IMR-90 (cell line): ENCODE results near the gene ALPP. TPM values are rescaled to one million over a fixed set of nuclear protein-coding genes. Genes with fewer than 3 reads are reported as not detected.

Source experiments
- ATAC-seq: fragments of 200-7000 bp; cut with Tn5 transposase; 2 replicates; pipeline ENCODE4 v1.9.1; 2020; ENCODE audit warnings: low read depth, mild to moderate bottlenecking, moderate library complexity
- BruUV-seq: library from RNA; stranded (reverse); fragments of 400-500 nt; replicated peaks from 2 replicates; lab custom pipeline; 2021; lab: Mats Ljungman, UMichigan
- CTCF ChIA-PET: fragments of 300-600 bp; formaldehyde crosslinking; extraction: SDS; loops from one replicate; lab custom pipeline; 2021; ENCODE audit warnings: antibody characterized with exemption; lab: Yijun Ruan, JAX
- POLR2A ChIA-PET: fragments of 300-600 bp; sonication (Branson Sonifier 250); formaldehyde crosslinking; loops from one replicate; lab custom pipeline; 2022; ENCODE audit warnings: antibody characterized with exemption; ENCODE audit not compliant: unreplicated experiment; lab: Charles Lee
- DNase-seq: peaks from one replicate; pipeline ENCODE4 v3.0.0; 2013
- H2AFZ ChIP-seq: replicated peaks from 2 replicates; pipeline ENCODE3; 2013; ENCODE audit warnings: low read length, mild to moderate bottlenecking; ENCODE audit not compliant: poor library complexity
- H2AK5ac ChIP-seq: 2 replicates; pipeline ENCODE4 v1.6.1; 2013; ENCODE audit warnings: low read depth, low read length, inconsistent platforms
- H2AK9ac ChIP-seq: replicated peaks from 2 replicates; pipeline ENCODE3; 2013; ENCODE audit warnings: mild to moderate bottlenecking, low read depth, low read length, moderate library complexity; ENCODE audit not compliant: poor library complexity
- H2BK120ac ChIP-seq: 2 replicates; pipeline ENCODE4 v1.6.1; 2013; ENCODE audit warnings: low read depth, low read length, inconsistent platforms
- H2BK15ac ChIP-seq: 3 replicates; pipeline ENCODE4 v1.6.1; 2013; ENCODE audit warnings: low read depth, low read length, inconsistent platforms
- H2BK20ac ChIP-seq: 2 replicates; pipeline ENCODE4 v1.6.1; 2013; ENCODE audit warnings: low read depth, mild to moderate bottlenecking, inconsistent platforms, low read length, moderate library complexity
- H2BK5ac ChIP-seq: 2 replicates; pipeline ENCODE4 v1.6.1; 2013; ENCODE audit warnings: mild to moderate bottlenecking, low read depth, low read length, inconsistent platforms; ENCODE audit not compliant: poor library complexity, severe bottlenecking
- H3K14ac ChIP-seq: replicated peaks from 2 replicates; pipeline ENCODE4 v1.6.1; 2013; ENCODE audit warnings: low read depth, low read length, inconsistent platforms
- H3K18ac ChIP-seq: 2 replicates; pipeline ENCODE4 v1.6.1; 2013; ENCODE audit warnings: low read depth, low read length, control low read depth
- H3K23ac ChIP-seq: 2 replicates; pipeline ENCODE4 v1.6.1; 2013; ENCODE audit warnings: low read depth, low read length, inconsistent platforms
- H3K27ac ChIP-seq: 2 replicates; pipeline ENCODE4 v1.5.1; 2013; ENCODE audit warnings: mild to moderate bottlenecking, control low read depth, low read length; ENCODE audit not compliant: insufficient read depth
- H3K27me3 ChIP-seq: 2 replicates; pipeline ENCODE4 v1.6.1; 2013; ENCODE audit warnings: low read length; ENCODE audit not compliant: control insufficient read depth, insufficient read depth
- H3K36me3 ChIP-seq: 2 replicates; pipeline ENCODE4 v1.6.1; 2013; ENCODE audit warnings: low read length, mixed read lengths; ENCODE audit not compliant: control insufficient read depth, insufficient read depth
- H3K4ac ChIP-seq: 2 replicates; pipeline ENCODE4 v1.6.1; 2013; ENCODE audit warnings: low read depth, low read length, inconsistent platforms
- H3K4me1 ChIP-seq: 2 replicates; pipeline ENCODE4 v1.6.1; 2013; ENCODE audit warnings: low read length, mixed read lengths; ENCODE audit not compliant: control insufficient read depth, insufficient read depth
- H3K4me2 ChIP-seq: 2 replicates; pipeline ENCODE4 v1.6.1; 2013; ENCODE audit warnings: low read depth, mild to moderate bottlenecking, control low read depth, low read length, moderate library complexity
- H3K4me3 ChIP-seq: 2 replicates; pipeline ENCODE4 v1.5.1; 2013; ENCODE audit warnings: low read depth, mild to moderate bottlenecking, control low read depth, low read length, moderate library complexity; ENCODE audit not compliant: insufficient read depth
- H3K56ac ChIP-seq: 2 replicates; pipeline ENCODE4 v1.6.1; 2013; ENCODE audit warnings: low read length, inconsistent platforms; ENCODE audit not compliant: insufficient read depth; ENCODE audit errors: extremely low read depth
- H3K79me1 ChIP-seq, 2 experiments: 2 replicates each; pipeline ENCODE4 v1.6.1; 2013; ENCODE audit warnings: low read length in 2 of 2, inconsistent platforms in 1 of 2, low read depth in 1 of 2
- H3K9ac ChIP-seq: 2 replicates; pipeline ENCODE4 v1.6.1; 2013; ENCODE audit warnings: low read depth, low read length, control low read depth
- H3K9me1 ChIP-seq: 2 replicates; pipeline ENCODE4 v1.6.1; 2013; ENCODE audit warnings: low read length, inconsistent platforms; ENCODE audit not compliant: insufficient read depth
- H3K9me3 ChIP-seq: 2 replicates; pipeline ENCODE4 v1.6.1; 2013; ENCODE audit warnings: low read length; ENCODE audit not compliant: control insufficient read depth, insufficient read depth
- H4K20me1 ChIP-seq: 2 replicates; pipeline ENCODE4 v1.6.1; 2013; ENCODE audit warnings: low read length, inconsistent platforms; ENCODE audit not compliant: insufficient read depth
- H4K5ac ChIP-seq: 2 replicates; pipeline ENCODE4 v1.6.1; 2013; ENCODE audit warnings: mild to moderate bottlenecking, low read depth, low read length, control low read depth
- H4K8ac ChIP-seq, 2 experiments: 2 replicates each; pipeline ENCODE4 v1.6.1; 2013; ENCODE audit warnings: low read depth in 2 of 2, low read length in 2 of 2, control low read depth in 1 of 2, inconsistent platforms in 1 of 2
- H4K91ac ChIP-seq: 2 replicates; pipeline ENCODE4 v1.6.1; 2013; ENCODE audit warnings: low read depth, low read length, inconsistent platforms; ENCODE audit not compliant: insufficient read depth
- CTCF ChIP-seq: conservative IDR thresholded peaks from 2 replicates; pipeline ENCODE4 v1.5.1; 2012; ENCODE audit warnings: mild to moderate bottlenecking, low read depth, low read length, improper control_type of control experiment
- WGBS, 2 experiments: methylation state at CpG; one replicate each; pipeline versions ENCODE4 v1.1.5 to v1.1.7; 2013; ENCODE audit warnings: missing lambda C conversion rate in 2 of 2; ENCODE audit not compliant: insufficient read length in 1 of 2; ENCODE audit errors: extremely low coverage in 2 of 2; 5-methylcytosine and 5-hydroxymethylcytosine counted together
- dilution Hi-C: fragments of 300-500 bp; cut with HindIII; formaldehyde crosslinking; loops from one replicate; pipeline ENCODE4 v1.14.3; 2018; ENCODE audit warnings: low sequenced_read_pairs; ENCODE audit not compliant: unreplicated experiment
- in situ Hi-C: fragments of 300-500 bp; cut with MboI; formaldehyde crosslinking; loops from 3 replicates; pipeline ENCODE4 v1.14.3; 2019; ENCODE audit warnings: low sequenced_read_pairs, inconsistent platforms, mixed read lengths
- intact Hi-C: fragments of 100-400 bp; cut with micrococcal nuclease; formaldehyde crosslinking; loops from 2 replicates; pipeline ENCODE4 v1.10.0; 2022
- polyA plus RNA-seq, 3 experiments: library from polyadenylated mRNA; depleted of rRNA; stranded (reverse); fragments of >200 nt; gene quantifications; 2 replicates each; pipeline ENCODE4 v1.2.3, GENCODE V29; 2012; ENCODE audit warnings: low replicate concordance in 1 of 3
- total RNA-seq: library from RNA; depleted of rRNA; stranded (reverse); fragments of >200 nt; gene quantifications from 2 replicates; pipeline ENCODE4 v1.2.3, GENCODE V29; 2012

Gene ALPP
- total and polyA plus RNA-seq, 2 of the 4 experiments (the other 2 are of a cell fraction), result not detected

GRCh38 chr2:232375164-232375563 is 3.4 kb upstream of the ALPP start:
- ChIA-PET CTCF (interaction anchor here (0.8 kb wide), 1 partner anchor 58 kb away, joined by 3 read pairs; no protein-coding TSS in a partner anchor), POLR2A (interaction anchor here (0.5 kb wide), 1 partner anchor 505 kb away, joined by 6 read pairs; no protein-coding TSS in a partner anchor)
- Histone ChIP-seq H4K8ac (no peak overlapping the region), H3K9ac (no peak overlapping the region), H3K79me1 (no peaks in the 10 kb centered on the region), H2BK120ac (no peak overlapping the region), H3K36me3 (no peaks in the 10 kb centered on the region), H3K18ac (no peak overlapping the region), H2AK9ac (no peak overlapping the region), H3K9me1 (no peaks in the 10 kb centered on the region), H4K5ac (no peak overlapping the region), H2BK20ac (no peak overlapping the region), H2BK15ac (no peak overlapping the region), H3K4me1 (no peaks in the 10 kb centered on the region), H2BK5ac (no peak overlapping the region), H3K4me3 (no peak overlapping the region), H3K4ac (no peak overlapping the region), H3K4me2 (no peak overlapping the region), H4K91ac (no peak overlapping the region), H3K23ac (no peak overlapping the region), H3K14ac (no peak overlapping the region), H2AFZ (no peak overlapping the region), H2AK5ac (no peak overlapping the region), H3K27ac (no peak overlapping the region), H3K56ac (no peak overlapping the region), H3K9me3 (no peaks in the 10 kb centered on the region), H3K27me3 (peaks cover 40% of the 10 kb centered on the region), H4K20me1 (no peaks in the 10 kb centered on the region)
- 52% methylated on average over 4 of the region's 12 CpGs; no CpG with 5 or more reads in 1 of the 2 experiments for WGBS, 2 experiments
- in situ Hi-C loops, result no loop called here
- BruUV-seq, result no TSS peak
- ATAC-seq, result no peak
- no peak for TF ChIP-seq CTCF
- intact Hi-C loops, result no loop called here
- dilution Hi-C loops, result no loop called here
- DNase-seq, result no peak
